Measurements from ENCODE around the gene IFNA13. TPM values are rescaled to one million over a fixed set of nuclear protein-coding genes. Genes with fewer than 3 reads are reported as not detected.

IFNA13 gene
- total and polyA plus RNA-seq, 9 of the 15 experiments (the other 6 are each of a cell fraction or from before 2014, with no cell fraction given): not detected

- in situ Hi-C loops (cut with MboI): no loop called here
- FAIRE-seq (no peak), ATAC-seq (no peak)
Observed at GRCh38 chr9:21324047-21324446, 43.8 kb downstream of the IFNA13 start.

More at GRCh38 chr9:21324047-21324446, 43.8 kb downstream of the IFNA13 start:
- Histone ChIP-seq H3K4me2 (ENCODE audit: insufficient read depth, low read length) (no peak overlapping the region), H3K27me3 (ENCODE audit: control insufficient read depth in 2 of 2, insufficient read depth in 2 of 2, low read length in 2 of 2) (no peaks in the 10 kb centered on the region), H3K36me3 (ENCODE audit: control insufficient read depth, insufficient read depth, low read length) (no peaks in the 10 kb centered on the region), H3K4me1 (replicated peaks in 1 of 2; ENCODE audit: control insufficient read depth in 2 of 2, insufficient read depth in 2 of 2, low read length in 2 of 2) (no peaks in the 10 kb centered on the region), H3K9me1 (ENCODE audit: control insufficient read depth, insufficient read depth, low read length) (no peaks in the 10 kb centered on the region), H3K79me2 (ENCODE audit: control insufficient read depth, insufficient read depth, low read length) (no peaks in the 10 kb centered on the region), H3K27ac (ENCODE audit: extremely low read depth, low read depth, low read length) (no peak overlapping the region), H4K20me1 (replicated peaks; ENCODE audit: control insufficient read depth, insufficient read depth, low read length) (no peaks in the 10 kb centered on the region), H3K4me3 (no peak overlapping the region), H2AFZ (ENCODE audit: low read depth, low read length) (no peak overlapping the region), H3K9ac (ENCODE audit: insufficient read depth in 1 of 2, low read depth in 2 of 2, low read length in 2 of 2) (no peak overlapping the region), H3K9me3 (replicated peaks; ENCODE audit: control insufficient read depth, insufficient read depth, low read depth, low read length) (no peaks in the 10 kb centered on the region)
- no TSS peak for BruUV-seq (replicated peaks)
- no peak for DNase-seq (ENCODE audit: extremely low read depth in 1 of 4, low spot score in 3 of 4)
- no CpG with 5 or more reads among the region's 4 CpGs for WGBS (ENCODE audit: insufficient coverage, low coverage, missing lambda C conversion rate)
- ChIA-PET CTCF (ENCODE audit: low intra/inter-chr PET ratio) (no interaction called here), POLR2A (no interaction called here)
- intact Hi-C loops (cut with micrococcal nuclease): no loop called here
- TF ChIP-seq NUFIP1 (IDR thresholded peaks at IDR 0.05; ENCODE audit: partially characterized antibody) (no peak), ZNF395 (CRISPR knock-in tag; IDR thresholded peaks at IDR 0.05) (no peak), MXD1 (CRISPR knock-in tag; IDR thresholded peaks at IDR 0.05; ENCODE audit: borderline replicate concordance, poor library complexity, severe bottlenecking) (no peak), TSC22D4 (tag; IDR thresholded peaks at IDR 0.05) (no peak)

All from K562 (cell line).